Measurements from ENCODE around the gene CFAP47. TPM values are rescaled to one million over a fixed set of nuclear protein-coding genes. Genes with fewer than 3 reads are reported as not detected.
"Not testable (repeated sequence)": the region's sequence is repeated elsewhere in the genome, so short reads cannot be mapped to it uniquely, and the experiment has no call there.

Gene CFAP47
- total RNA-seq, 1 donor from 2014 or later, result not detected

DNA sequence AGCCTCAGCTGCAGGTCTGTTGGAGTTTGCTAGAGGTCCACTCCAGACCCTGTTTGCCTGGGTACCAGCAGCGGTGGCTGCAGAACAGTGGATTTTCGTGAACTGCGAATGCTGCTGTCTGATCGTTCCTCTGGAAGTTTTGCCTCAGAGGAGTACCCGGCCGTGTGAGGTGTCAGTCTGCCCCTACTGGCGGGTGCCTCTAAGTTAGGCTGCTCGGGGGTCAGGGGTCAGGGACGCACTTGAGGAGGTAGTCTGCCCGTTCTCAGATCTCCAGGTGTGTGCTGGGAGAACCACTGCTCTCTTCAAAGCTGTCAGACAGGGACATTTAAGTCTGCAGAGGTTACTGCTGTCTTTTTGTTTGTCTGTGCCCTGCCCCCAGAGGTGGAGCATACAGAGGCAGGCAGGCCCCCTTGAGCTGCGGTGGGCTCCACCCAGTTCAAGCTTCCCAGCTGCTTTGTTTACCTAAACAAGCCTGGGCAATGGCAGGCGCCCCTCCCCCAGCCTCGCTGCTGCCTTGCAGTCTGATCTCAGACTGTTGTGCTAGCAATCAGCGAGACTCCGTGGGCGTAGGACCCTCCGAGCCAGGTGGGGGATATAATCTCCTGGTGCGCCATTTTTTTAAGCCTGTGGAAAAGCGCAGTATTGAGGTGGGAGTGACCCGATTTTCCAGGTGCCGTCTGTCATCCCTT, 315.4 kb downstream of the CFAP47 start:
- not testable (repeated sequence) for DNase-seq (ENCODE audit: extremely low read depth, low read depth, low spot score)

DNA sequence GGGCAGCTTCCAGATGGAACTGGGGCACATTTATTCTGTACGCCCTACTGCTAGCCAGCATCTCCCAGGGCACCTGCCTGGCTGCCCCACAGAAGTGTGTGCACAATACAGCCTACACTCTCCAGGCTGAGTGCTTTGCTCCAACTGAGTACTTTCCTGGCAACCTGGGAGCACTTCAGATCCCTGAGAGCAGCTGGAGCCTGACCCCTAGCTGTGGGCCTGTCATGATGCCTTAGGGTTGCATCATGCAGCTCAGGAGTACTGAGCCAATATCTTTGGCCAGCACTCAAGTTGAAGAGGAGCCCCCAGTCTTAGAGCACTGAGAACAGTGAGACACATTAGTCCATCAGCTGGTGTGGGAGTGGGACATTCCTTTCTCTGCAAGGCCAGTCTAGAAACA, 321.9 kb downstream of the CFAP47 start:
- no peak for DNase-seq (ENCODE audit: extremely low read depth, low read depth, low spot score)

DNA sequence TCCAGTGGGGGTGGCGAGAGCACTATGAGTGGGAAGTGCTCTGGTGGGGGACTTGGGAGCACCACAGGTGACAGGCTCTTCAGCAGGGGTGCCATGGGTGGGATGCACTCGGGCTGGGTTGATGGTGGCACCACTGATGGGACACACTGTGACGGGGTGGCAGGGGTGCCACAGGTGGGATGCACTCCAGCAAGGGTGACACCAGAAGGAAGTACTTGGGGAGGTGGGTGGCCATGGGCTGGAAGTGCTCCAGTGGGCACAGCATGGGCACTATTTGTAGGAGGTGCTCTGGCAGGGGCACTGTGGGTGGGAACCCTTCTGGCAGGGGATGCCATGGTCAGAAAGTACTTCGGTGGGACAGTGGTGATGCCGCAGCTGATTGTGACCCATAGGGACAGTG, 346.6 kb downstream of the CFAP47 start:
- no peak for DNase-seq (ENCODE audit: extremely low read depth, low read depth, low spot score)

DNA sequence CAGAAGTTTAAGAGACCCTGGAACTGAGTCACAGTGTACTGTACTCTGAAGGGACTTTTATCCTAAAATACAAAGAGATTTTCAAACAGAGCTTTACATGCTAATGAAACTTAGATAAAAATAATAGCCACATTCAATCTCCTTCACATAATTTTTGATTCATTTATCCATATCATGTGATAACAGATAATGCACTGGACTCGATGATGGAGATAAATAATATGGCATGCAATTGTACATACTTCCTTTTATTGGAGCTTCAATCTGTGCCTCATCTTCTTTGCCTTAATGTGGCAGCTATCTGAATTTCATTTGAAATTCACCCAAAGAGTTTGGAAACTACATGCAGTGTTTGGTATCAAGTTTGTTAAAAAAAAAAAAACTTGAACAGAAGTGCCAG, 390.6 kb downstream of the CFAP47 start:
- DNase-seq (ENCODE audit: extremely low read depth, low read depth, low spot score), result no peak

DNA sequence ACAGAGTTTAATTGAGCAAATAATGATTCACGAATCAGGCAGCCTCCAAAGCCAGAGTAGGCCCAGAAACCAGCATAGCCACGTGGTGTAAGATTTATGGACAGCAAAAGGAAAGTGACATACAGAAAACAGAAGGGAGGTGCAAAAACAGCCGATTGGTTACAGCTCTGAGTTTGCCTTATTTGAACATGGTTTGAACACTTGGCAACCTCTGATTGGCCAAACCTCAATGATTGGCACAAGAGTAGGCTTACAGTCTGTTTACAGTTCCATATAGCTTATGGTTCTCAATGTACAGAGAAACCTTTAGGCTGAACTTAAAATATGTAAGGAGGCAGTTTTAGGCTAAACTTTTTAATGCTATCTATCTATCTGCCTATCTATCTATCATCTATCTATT, 394.8 kb downstream of the CFAP47 start:
- no peak for DNase-seq (ENCODE audit: extremely low read depth, low read depth, low spot score)

DNA sequence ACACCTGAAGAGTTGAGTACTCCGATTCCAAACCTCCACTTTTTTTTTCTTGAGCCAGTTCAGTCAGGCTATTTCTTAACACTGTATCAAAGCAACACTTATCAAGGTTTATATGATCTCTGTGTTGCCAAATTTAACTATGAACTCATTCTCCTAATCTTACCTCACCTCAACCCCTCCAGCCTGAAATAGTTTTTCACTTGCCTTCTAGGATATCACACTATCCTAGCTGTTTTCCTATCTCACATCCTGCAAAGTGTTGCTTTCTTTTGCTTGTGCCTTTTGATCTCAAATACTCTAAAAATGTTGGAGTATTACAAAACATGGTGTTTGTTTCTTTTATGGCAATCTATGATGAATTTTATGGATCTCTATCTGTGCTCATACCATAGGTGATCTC, 415.0 kb downstream of the CFAP47 start:
- DNase-seq (ENCODE audit: extremely low read depth, low read depth, low spot score), result no peak

DNA sequence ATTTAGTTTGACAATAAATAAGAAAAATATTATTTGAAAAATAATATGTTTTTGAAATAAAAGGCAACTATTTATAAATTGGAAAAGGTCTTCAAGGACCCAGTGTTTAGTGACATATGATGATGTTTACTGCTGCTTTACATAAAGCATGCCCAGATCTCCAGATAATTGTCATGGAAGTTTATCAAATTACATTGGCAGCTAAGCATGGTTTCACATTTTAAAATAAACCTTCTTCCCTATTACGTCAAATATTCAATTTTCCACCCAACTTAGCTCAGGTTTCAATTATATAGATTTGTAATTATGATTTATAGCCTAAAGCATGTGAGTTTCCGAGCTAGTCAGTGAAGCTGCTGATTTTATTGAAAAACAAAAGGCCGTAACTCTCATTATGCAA, 417.2 kb downstream of the CFAP47 start:
- no peak for DNase-seq (ENCODE audit: extremely low read depth, low read depth, low spot score)

DNA sequence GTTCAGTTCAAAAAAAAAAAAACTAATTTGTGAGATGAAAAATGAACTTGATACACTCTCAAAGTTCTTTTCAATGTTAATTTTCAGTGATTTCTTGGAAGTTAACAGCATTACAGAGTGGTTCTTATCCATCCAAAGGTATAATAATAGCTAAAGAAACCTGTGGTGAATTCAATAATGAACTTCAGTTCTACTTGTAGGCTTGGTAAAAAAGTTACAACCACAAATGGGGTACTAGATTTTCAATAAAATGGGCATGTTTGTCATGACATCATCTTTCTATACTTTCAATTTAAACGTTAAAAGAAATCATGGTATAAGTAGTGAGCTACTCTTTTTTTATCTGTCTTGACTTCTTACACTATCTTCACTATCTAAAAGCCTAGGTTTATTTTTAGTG, 424.8 kb downstream of the CFAP47 start:
- DNase-seq (ENCODE audit: extremely low read depth, low read depth, low spot score), result no peak

DNA sequence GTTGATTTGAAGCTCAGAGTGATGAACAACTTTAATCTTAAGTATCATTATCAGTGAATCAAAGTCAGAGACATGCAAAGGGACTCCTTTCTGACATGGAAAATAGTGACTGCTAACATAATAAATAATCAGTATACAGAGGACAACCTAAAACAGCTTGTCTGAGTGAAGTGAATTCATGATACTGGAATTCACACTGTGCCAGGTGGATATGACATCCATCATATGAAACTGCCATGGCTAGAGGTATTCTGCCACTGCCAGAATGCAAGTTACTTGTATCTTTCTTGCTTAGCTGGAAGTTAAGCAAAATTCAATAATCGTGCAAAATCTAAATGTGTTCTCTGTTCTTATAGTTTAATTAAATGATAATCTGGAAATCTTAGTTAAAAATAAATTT, 429.0 kb downstream of the CFAP47 start:
- no peak for DNase-seq (ENCODE audit: extremely low read depth, low read depth, low spot score)

DNA sequence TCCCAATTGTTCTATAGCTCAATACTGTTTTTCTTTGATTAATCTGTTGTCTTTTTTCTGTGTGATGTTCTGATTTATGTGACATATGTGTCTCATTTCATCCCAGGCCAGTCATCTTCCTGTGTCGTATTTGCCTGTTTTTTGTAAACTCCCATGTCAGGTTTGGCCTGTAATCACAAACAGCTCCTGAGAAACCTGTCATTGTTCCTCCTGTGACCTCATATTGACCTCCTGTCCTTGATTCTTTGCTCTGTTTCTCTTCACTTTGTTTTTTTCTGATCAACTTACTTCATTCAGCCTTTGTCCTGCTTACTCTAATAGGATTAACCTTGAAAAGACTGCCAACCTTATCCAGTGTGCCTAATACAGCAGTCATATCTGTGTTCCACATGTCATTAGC, 438.3 kb downstream of the CFAP47 start:
- no peak for DNase-seq (ENCODE audit: extremely low read depth, low read depth, low spot score)

DNA sequence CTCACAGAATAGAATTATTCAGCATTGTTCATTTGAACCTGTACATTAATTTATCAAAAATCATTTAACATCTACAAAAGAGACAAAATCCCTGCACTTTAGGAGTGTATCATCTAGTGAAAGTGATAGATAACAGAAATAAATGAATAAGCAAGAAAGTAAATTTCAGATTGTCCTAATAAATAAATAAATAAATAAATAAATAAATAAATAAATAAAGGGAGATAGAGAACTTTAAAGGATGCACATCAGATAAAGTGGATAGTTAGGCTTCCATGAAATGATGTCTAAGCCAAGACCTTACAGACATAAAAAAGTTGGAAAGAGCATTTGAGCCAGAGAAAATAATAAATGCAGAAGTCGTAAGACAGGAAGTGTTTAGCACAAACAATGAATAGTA, 444.7 kb downstream of the CFAP47 start:
- DNase-seq (ENCODE audit: extremely low read depth, low read depth, low spot score), result no peak

DNA sequence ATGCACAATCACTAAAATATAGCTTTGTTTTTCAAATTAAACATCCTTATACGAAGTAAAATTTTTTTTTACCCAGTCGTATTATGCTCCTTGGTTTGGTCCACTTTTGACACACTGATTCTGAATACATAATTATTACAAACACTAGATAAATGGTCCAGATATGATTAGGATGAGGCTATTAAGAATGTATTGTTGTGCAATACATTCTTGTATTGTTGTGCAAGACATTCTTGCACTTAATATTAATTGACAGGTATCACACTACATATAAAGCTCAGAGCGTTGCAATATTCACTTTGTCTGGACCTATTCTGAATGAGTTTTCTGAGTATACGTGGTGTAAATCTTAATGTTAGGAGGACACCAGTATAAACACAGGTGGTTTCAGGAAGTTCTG, 464.0 kb downstream of the CFAP47 start:
- no peak for DNase-seq (ENCODE audit: extremely low read depth, low read depth, low spot score)

DNA sequence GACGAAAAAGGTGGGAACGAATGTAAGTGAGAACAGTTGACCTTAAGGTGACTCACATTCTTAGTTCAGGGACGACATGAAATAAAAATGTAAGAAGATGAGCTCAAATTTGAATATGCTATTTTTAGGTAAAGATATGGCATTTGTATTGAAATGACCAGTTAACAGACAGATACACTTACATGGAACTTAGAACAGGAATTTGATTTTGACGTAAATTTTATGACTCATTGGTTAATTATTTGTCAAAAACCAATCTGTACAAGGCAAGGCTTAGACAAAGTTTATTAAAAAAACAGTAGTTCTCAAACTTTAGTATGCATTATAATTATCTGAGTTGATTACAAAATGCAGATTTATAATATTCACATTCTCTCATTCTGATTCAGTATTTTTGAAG, 469.4 kb downstream of the CFAP47 start:
- DNase-seq (ENCODE audit: extremely low read depth, low read depth, low spot score), result no peak

DNA sequence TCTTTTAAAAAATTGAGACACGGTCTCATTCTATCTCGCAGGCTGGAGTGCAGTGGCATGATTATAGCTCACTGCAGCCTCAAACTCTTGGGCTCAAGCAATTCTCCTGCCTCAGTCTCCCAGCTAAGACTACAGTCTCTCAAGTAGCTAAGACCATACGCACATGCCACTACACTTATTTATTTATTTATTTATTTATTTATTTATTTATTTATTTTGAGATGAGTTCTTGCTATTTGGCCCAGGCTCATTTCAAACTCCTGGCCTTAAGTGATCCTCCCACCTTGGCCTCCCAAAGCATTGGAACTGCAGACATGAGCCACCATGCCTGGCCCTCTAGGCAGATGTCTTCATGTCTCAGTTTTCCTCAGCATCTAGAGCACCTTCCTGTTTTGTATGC, 482.2 kb downstream of the CFAP47 start:
- DNase-seq (ENCODE audit: extremely low read depth, low read depth, low spot score), result no peak

DNA sequence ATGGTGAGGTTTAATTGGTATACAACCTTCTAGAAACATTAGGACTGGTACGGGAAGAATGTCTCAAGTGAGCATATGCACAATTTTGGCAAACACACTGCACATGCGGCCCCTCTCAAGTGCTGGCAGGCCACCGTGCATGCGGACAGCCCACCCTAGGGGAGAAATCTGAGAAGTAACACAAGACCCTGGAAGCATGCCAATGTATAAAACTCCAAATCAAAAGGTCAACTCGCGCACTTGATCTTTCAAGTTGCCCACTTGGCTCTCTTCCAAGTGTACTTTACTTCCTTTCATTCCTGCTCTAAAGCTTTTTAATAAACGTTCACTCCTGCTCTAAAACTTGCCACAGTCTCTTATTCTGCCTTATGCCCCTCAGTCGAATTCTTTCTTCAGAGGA, 488.3 kb downstream of the CFAP47 start:
- no peak for DNase-seq (ENCODE audit: extremely low read depth, low read depth, low spot score)

DNA sequence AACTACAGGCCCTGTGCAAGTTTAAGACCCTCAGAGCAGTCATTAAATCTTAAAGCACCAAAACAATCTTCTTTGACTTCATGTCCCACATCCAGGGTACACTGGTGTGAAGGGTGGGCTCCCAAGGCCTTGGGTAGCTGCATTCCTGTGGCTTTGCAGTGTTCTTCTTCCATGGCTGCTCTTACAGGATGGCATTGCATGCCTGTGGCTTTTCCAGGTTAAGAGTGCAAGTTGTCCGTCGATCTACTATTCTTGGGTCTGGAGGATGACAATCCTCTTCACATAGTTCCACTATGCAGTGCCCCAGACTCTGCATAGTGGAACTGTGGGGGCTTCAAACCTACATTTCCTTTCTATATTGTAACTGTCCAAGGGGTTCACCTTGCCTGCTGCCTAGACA, 494.5 kb downstream of the CFAP47 start:
- no peak for DNase-seq (ENCODE audit: extremely low read depth, low read depth, low spot score)

DNA sequence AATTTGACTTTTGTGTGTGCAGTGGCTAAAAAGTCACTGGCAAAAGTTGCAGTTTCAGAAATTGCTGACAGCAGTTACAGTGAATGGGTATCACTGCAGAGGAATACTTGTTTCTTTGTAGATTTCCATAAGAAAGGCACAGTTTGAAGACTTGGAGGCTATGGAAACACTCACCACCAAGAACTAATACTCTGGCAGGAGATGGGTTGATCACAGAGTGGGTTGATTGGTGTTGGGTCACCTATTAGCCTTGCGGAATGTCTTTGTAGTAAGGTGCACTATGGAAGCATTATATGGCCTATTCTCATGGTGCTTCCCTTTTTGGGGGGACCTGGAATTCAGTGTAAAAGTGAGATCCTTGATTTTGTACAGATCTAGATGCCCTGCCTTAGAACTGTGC, 502.8 kb downstream of the CFAP47 start:
- no peak for DNase-seq (ENCODE audit: extremely low read depth, low read depth, low spot score)

DNA sequence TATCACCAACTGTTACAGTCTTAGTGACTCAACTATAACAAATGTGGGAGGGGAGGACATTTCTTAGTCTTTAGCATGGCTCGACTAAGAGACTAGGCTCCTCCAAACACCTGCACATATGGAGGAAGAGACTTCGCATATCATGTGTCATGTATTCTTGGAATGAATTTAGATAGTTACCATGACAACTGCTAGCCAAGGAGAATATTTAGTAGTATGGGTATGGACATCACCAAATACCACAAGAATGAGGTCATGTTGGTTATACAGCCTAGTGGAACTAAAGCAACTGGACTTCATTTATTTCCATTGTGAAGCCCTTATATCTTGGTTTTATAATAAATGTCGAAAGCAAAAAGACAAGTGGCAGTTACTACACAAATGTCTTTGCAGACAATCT, 512.3 kb downstream of the CFAP47 start:
- no peak for DNase-seq (ENCODE audit: extremely low read depth, low read depth, low spot score)

DNA sequence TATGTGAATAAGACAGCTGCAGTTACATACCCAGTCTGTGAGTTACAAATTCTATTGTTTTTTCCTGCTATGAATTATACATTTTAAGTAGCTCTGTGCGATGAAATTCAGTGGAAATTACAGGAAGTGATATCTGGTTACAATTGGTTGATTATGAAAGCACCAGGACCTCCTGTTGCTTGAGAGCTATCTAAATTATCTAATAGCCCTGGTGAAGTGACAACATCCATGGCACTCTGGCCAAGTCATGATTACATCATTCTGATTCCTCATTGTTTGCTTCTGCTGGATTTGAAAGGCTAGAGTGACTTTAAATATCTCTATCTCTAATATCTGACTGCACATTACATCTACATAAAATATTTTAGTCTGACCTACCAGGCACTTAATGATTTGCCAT, 515.0 kb downstream of the CFAP47 start:
- no peak for DNase-seq (ENCODE audit: extremely low read depth, low read depth, low spot score)
